HL-60 (cell line): ENCODE measurements around the gene PRKG2.

ENCODE experiments used
- CTCF ChIP-seq: IDR thresholded peaks from one replicate; pipeline ENCODE4 v1.5.1; 2011; ENCODE audit warnings: low read length, control low read depth, inconsistent platforms; ENCODE audit not compliant: insufficient read depth
- GABPA ChIP-seq: IDR thresholded peaks from 2 replicates; pipeline ENCODE4 v1.6.1; 2012; ENCODE audit warnings: low read depth
- POLR2AphosphoS5 ChIP-seq: IDR thresholded peaks from 2 replicates; pipeline ENCODE4 v1.6.1; 2012; ENCODE audit warnings: low read depth
- SPI1 ChIP-seq: IDR thresholded peaks from 2 replicates; pipeline ENCODE4 v1.6.1; 2012; ENCODE audit warnings: low read depth, mild to moderate bottlenecking, borderline replicate concordance
- TF ChIP-seq, protein P1 (sequence below): IDR thresholded peaks from 2 replicates; pipeline ENCODE4 v1.6.1; 2012; ENCODE audit warnings: low read depth; ENCODE audit not compliant: insufficient replicate concordance

DNA sequence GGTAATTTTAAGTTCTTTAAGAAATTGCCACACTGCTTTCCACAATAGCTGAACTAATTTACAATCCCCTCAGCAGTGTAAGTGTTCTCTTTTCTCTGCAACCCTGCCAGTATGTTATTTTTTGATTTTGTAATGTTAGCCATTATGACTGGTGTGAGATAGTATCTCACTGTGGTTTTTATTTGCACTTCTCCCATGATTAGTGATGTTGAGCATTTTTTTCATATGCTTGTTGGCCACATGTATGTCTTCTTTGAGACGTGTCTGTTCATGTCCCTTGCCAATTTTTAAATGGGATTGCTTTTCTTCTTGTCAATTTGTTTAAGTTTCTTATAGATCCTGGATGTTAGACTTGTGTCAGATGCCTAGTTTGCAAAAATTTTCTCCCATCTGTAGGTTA, 98.5 kb downstream of the PRKG2 start:
- TF ChIP-seq CTCF (no peak), POLR2AphosphoS5 (no peak), GABPA (no peak), SPI1 (no peak)
- TF ChIP-seq, protein P1, sequence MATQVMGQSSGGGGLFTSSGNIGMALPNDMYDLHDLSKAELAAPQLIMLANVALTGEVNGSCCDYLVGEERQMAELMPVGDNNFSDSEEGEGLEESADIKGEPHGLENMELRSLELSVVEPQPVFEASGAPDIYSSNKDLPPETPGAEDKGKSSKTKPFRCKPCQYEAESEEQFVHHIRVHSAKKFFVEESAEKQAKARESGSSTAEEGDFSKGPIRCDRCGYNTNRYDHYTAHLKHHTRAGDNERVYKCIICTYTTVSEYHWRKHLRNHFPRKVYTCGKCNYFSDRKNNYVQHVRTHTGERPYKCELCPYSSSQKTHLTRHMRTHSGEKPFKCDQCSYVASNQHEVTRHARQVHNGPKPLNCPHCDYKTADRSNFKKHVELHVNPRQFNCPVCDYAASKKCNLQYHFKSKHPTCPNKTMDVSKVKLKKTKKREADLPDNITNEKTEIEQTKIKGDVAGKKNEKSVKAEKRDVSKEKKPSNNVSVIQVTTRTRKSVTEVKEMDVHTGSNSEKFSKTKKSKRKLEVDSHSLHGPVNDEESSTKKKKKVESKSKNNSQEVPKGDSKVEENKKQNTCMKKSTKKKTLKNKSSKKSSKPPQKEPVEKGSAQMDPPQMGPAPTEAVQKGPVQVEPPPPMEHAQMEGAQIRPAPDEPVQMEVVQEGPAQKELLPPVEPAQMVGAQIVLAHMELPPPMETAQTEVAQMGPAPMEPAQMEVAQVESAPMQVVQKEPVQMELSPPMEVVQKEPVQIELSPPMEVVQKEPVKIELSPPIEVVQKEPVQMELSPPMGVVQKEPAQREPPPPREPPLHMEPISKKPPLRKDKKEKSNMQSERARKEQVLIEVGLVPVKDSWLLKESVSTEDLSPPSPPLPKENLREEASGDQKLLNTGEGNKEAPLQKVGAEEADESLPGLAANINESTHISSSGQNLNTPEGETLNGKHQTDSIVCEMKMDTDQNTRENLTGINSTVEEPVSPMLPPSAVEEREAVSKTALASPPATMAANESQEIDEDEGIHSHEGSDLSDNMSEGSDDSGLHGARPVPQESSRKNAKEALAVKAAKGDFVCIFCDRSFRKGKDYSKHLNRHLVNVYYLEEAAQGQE, result no peak
